Caco-2 (cell line): ENCODE measurements around the gene MGMT. TPM values are rescaled to one million over a fixed set of nuclear protein-coding genes. Genes with fewer than 3 reads are reported as not detected.

ENCODE experiments used
- BruUV-seq: library from RNA; stranded (reverse); fragments of 400-500 nt; replicated peaks from 2 replicates; lab custom pipeline; 2021; lab: Mats Ljungman, UMichigan
- CTCF ChIA-PET: fragments of 300-600 bp; sonication (Branson Sonifier 250); formaldehyde crosslinking; loops from one replicate; lab custom pipeline; 2022; ENCODE audit warnings: antibody characterized with exemption; lab: Charles Lee
- POLR2A ChIA-PET: fragments of 300-600 bp; sonication (Branson Sonifier 250); formaldehyde crosslinking; loops from one replicate; lab custom pipeline; 2022; ENCODE audit warnings: antibody characterized with exemption; lab: Charles Lee
- DNase-seq, 2 experiments: peaks; one replicate each; pipeline versions ENCODE4 v3.0.0 to v3.0.0-alpha.2; 2020 to 2022
- H3K27me3 ChIP-seq: replicated peaks from 2 replicates; pipeline ENCODE4 v1.6.0; 2011; ENCODE audit warnings: low read length; ENCODE audit not compliant: control insufficient read depth, insufficient read depth
- H3K36me3 ChIP-seq: 2 replicates; pipeline ENCODE4 v1.5.1; 2011; ENCODE audit warnings: low read length; ENCODE audit not compliant: control insufficient read depth, insufficient read depth
- H3K4me1 ChIP-seq: fragments of 250-450 bp; sonication (Bioruptor Pico); 2 replicates; pipeline ENCODE4 v1.5.1; 2020; ENCODE audit warnings: mild to moderate bottlenecking
- H3K4me3 ChIP-seq: 2 replicates; pipeline ENCODE4 v1.5.1; 2011; ENCODE audit warnings: low read depth, mild to moderate bottlenecking, control low read depth, low read length
- H3K9me3 ChIP-seq: fragments of 250-450 bp; sonication (Bioruptor Pico); 2 replicates; pipeline ENCODE4 v1.5.1; 2020; ENCODE audit warnings: mild to moderate bottlenecking, moderate library complexity
- H3K27ac Mint-ChIP-seq: one replicate; pipeline ENCODE4 v1.8.0; 2022; ENCODE audit warnings: mixed read lengths; ENCODE audit not compliant: unreplicated experiment
- H3K27me3 Mint-ChIP-seq: one replicate; pipeline ENCODE4 v1.8.0; 2022; ENCODE audit warnings: mixed read lengths; ENCODE audit not compliant: insufficient read depth, unreplicated experiment
- H3K36me3 Mint-ChIP-seq: one replicate; pipeline ENCODE4 v1.8.0; 2022; ENCODE audit warnings: mild to moderate bottlenecking, mixed read lengths; ENCODE audit not compliant: insufficient read depth, unreplicated experiment
- H3K4me1 Mint-ChIP-seq: one replicate; pipeline ENCODE4 v1.8.0; 2022; ENCODE audit warnings: low read depth, mixed read lengths; ENCODE audit not compliant: unreplicated experiment
- H3K4me3 Mint-ChIP-seq: one replicate; pipeline ENCODE4 v1.8.0; 2022; ENCODE audit warnings: mild to moderate bottlenecking, moderate library complexity, mixed read lengths; ENCODE audit not compliant: unreplicated experiment
- H3K9me3 Mint-ChIP-seq: one replicate; pipeline ENCODE4 v1.8.0; 2022; ENCODE audit warnings: mixed read lengths; ENCODE audit not compliant: unreplicated experiment
- intact Hi-C: fragments of 100-400 bp; cut with micrococcal nuclease; formaldehyde crosslinking; loops from one replicate; pipeline ENCODE4 v1.10.0; 2022; ENCODE audit not compliant: unreplicated experiment
- total RNA-seq: library from RNA; stranded (reverse); gene quantifications from 2 replicates; pipeline ENCODE4 v1.2.3, GENCODE V29; 2022
- TF ChIP-seq, protein P1 (sequence below), 2 experiments: fragments of 200-600 bp in 1 of 2; IDR thresholded peaks; 1 replicate in 1 of 2; 2 replicates in 1 of 2; pipeline versions ENCODE4 v1.5.1 to v1.8.0; 2011 to 2022; ENCODE audit warnings: antibody characterized with exemption in 1 of 2, control low read depth in 1 of 2, inconsistent platforms in 1 of 2, low read depth in 1 of 2, low read length in 1 of 2, mild to moderate bottlenecking in 1 of 2, moderate library complexity in 1 of 2; ENCODE audit not compliant: insufficient read depth in 1 of 2, severe bottlenecking in 1 of 2, unreplicated experiment in 1 of 2

The MGMT gene
- total RNA-seq, 1 experiment from 2014 or later, result 57.0 TPM

DNA sequence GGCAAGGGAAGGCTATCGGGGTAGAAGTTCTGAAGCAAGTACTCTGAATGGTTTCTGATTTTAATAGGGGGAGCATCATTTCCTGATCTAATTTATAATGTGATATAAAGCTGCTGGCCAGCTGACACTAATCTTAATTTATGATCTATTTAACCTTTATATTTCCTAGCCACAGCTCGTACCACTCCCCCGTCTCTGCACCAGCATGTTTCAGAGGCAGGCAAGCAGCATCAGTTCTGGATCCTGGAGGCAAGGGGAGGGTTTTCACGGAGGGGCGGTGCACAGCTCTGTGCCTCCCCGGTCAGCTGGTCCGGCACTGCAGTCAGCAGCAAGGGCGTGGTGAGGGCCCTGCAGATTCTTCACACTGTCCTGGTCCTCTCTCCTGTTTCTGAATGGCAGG is 30.0 kb downstream of the MGMT start:
- Mint-ChIP-seq H3K27ac (no peak overlapping the region), H3K4me1 (peaks cover 14% of the 10 kb centered on the region), H3K4me3 (no peak overlapping the region), H3K9me3 (peaks cover 26% of the 10 kb centered on the region), H3K36me3 (peaks cover 45% of the 10 kb centered on the region), H3K27me3 (no peaks in the 10 kb centered on the region)
- H3K4me1 ChIP-seq, result peaks cover 37% of the 10 kb centered on the region
- no peak for DNase-seq
- H3K9me3 ChIP-seq, result peaks cover 19% of the 10 kb centered on the region; the same call in 1 of the 2 replicates
- H3K4me3 ChIP-seq, result no peak overlapping the region
- H3K27me3 ChIP-seq, result no peaks in the 10 kb centered on the region
- TF ChIP-seq, protein P1, sequence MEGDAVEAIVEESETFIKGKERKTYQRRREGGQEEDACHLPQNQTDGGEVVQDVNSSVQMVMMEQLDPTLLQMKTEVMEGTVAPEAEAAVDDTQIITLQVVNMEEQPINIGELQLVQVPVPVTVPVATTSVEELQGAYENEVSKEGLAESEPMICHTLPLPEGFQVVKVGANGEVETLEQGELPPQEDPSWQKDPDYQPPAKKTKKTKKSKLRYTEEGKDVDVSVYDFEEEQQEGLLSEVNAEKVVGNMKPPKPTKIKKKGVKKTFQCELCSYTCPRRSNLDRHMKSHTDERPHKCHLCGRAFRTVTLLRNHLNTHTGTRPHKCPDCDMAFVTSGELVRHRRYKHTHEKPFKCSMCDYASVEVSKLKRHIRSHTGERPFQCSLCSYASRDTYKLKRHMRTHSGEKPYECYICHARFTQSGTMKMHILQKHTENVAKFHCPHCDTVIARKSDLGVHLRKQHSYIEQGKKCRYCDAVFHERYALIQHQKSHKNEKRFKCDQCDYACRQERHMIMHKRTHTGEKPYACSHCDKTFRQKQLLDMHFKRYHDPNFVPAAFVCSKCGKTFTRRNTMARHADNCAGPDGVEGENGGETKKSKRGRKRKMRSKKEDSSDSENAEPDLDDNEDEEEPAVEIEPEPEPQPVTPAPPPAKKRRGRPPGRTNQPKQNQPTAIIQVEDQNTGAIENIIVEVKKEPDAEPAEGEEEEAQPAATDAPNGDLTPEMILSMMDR (IDR thresholded peaks at IDR 0.05; ENCODE audit: insufficient read depth in 1 of 2, low read depth in 1 of 2, low read length in 1 of 2, severe bottlenecking in 1 of 2, unreplicated experiment in 1 of 2), result no peak
- peaks cover 9% of the 10 kb centered on the region for H3K36me3 ChIP-seq
- POLR2A ChIA-PET, result no interaction called here
- no TSS peak for BruUV-seq
- CTCF ChIA-PET, result no interaction called here
- intact Hi-C loops, result no loop called here

DNA sequence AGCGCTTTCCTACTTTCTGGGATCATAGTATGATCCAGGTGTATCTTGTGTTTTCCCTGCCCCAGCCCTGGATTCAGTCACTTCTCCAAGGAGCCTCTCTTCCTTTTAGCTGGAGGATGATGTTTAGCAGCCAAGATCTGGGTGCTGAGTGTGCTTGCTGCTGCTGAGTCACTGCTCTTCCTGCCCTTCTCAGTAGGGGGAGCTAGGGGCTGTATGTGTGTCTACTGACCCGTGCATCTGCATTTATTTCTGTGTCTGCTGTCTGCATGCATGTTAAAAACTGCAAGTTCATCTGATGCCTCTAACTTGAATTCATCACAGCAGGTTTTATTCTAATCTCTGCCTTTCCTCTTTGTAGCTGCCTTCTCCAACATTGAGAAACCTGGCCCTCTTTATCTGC is 31.6 kb downstream of the MGMT start:
- H3K4me3 ChIP-seq, result no peak overlapping the region
- Mint-ChIP-seq H3K27ac (peak overlapping the region; percentile 74), H3K4me1 (peaks cover 14% of the 10 kb centered on the region), H3K27me3 (no peaks in the 10 kb centered on the region), H3K4me3 (peak overlapping the region; percentile 4), H3K36me3 (peaks cover 53% of the 10 kb centered on the region), H3K9me3 (peaks cover 13% of the 10 kb centered on the region)
- peaks cover 9% of the 10 kb centered on the region for H3K36me3 ChIP-seq
- no peaks in the 10 kb centered on the region for H3K27me3 ChIP-seq
- no peak for DNase-seq
- peaks cover 39% of the 10 kb centered on the region for H3K4me1 ChIP-seq
- intact Hi-C loops, result no loop called here
- CTCF ChIA-PET, result no interaction called here
- H3K9me3 ChIP-seq, result peaks cover 14% of the 10 kb centered on the region; the same call in 1 of the 2 replicates
- no TSS peak for BruUV-seq
- TF ChIP-seq, protein P1 (IDR thresholded peaks at IDR 0.05; ENCODE audit: insufficient read depth in 1 of 2, low read depth in 1 of 2, low read length in 1 of 2, severe bottlenecking in 1 of 2, unreplicated experiment in 1 of 2), result peak in 1 of 2 experiments; percentile 12
- POLR2A ChIA-PET, result no interaction called here

DNA sequence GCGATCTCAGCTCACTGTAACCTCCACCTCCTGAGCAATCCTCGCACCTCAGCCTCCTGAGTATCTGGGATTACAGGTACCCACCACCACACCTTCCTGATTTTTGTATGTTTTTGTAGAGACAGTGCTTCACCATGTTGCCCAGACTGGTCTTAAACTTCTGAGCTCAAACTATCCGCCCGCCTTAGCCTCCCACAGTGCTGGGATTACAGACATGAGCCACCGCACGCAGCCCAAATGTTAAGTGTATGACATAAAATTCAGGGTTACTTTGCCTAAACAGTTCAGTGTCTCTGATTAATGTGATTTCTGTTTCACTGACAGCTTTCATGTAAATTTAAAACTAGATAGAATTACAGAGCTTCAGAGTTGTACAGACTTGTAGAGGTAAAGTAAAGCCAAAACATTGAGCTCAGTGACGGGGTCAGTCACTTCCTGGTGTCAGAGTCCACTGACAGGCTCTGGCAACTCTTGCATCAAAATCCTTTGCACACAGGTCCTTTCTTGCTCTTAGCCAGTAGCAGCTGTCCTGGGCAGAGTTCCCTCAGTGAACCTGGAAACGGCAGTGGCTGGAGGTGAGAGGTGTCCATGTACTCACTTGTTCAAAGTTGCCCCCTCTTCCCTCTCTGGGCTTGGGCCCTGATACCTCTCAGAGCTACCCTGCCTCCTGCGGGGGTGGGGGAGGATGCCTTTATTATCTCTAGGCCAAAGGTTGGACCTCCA is 33.7 kb downstream of the MGMT start:
- peaks cover 23% of the 10 kb centered on the region; the same call in 1 of the 2 replicates for H3K9me3 ChIP-seq
- ChIA-PET CTCF (no interaction called here), POLR2A (no interaction called here)
- intact Hi-C loops, result loop anchor here (5.0 kb wide), 1 partner anchor 33 kb away; the partner anchor contains the start of gene MGMT
- no TSS peak for BruUV-seq
- peaks cover 8% of the 10 kb centered on the region for H3K4me1 Mint-ChIP-seq
- peaks cover 13% of the 10 kb centered on the region for H3K9me3 Mint-ChIP-seq
- no peaks in the 10 kb centered on the region for H3K27me3 Mint-ChIP-seq
- H3K36me3 Mint-ChIP-seq, result peaks cover 55% of the 10 kb centered on the region
- H3K4me1 ChIP-seq, result peaks cover 36% of the 10 kb centered on the region
- peak in 1 of 2 experiments; percentile 53 for DNase-seq
- H3K4me3 ChIP-seq, result no peak overlapping the region
- no peaks in the 10 kb centered on the region for H3K27me3 ChIP-seq
- H3K36me3 ChIP-seq, result peaks cover 8% of the 10 kb centered on the region
- TF ChIP-seq, protein P1 (IDR thresholded peaks at IDR 0.05; ENCODE audit: insufficient read depth in 1 of 2, low read depth in 1 of 2, low read length in 1 of 2, severe bottlenecking in 1 of 2, unreplicated experiment in 1 of 2), result no peak
- H3K27ac Mint-ChIP-seq, result no peak overlapping the region
- no peak overlapping the region for H3K4me3 Mint-ChIP-seq
